GM18520 (cell line): ENCODE data around the gene SMYD3.

ENCODE experiments used
- ATAC-seq: cut with Tn5 transposase; IDR thresholded peaks from one replicate; pipeline ENCODE4 v1.9.1; 2021; ENCODE audit not compliant: unreplicated experiment

Gene SMYD3

DNA sequence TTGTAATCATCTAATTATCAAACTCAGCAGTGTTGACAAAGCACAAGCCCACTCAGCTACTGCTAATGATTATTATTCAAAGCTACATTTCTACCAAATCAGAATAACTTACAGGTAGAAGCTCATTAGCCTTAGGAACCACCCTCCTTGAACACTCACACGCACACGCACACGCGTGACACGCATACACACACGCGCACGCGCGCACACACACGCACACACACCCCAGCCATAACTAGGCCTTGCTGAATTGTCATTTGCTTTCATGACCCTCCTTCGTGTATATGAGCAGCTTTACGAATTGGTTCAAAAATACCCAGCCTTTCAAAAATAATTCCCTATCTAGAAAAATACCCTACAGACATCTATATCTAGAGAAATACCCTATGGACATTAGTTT, 195.6 kb downstream of the SMYD3 start:
- ATAC-seq = no peak

DNA sequence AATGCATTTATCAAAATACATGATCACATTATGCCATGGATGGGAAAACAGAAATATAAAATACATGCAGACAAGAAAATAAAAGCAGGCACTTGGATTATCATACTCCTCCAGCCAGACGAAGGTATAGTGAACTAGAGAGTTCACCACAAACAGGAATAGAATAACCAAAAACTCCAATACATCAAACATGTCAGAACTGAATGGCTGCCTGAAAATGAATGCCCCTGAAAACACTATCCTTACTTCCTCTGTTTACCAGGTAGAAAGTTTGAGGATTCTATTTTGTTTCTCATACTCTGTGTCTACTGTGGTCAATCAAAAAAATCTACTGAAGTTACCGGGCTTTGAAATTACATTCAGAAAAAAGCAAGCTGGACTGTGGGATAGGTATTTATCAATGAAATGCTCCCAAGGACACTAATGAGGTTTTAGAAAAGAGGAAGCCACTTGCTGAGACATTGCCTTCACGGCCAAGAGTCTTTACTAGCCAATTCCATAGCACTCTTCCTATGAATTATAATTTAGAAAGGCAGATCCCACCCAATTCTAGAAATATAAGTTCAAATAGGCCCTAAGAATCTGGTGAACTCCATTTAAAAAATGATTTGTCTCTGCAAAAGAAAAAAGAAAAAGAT, 197.7 kb downstream of the SMYD3 start:
- no peak for ATAC-seq

DNA sequence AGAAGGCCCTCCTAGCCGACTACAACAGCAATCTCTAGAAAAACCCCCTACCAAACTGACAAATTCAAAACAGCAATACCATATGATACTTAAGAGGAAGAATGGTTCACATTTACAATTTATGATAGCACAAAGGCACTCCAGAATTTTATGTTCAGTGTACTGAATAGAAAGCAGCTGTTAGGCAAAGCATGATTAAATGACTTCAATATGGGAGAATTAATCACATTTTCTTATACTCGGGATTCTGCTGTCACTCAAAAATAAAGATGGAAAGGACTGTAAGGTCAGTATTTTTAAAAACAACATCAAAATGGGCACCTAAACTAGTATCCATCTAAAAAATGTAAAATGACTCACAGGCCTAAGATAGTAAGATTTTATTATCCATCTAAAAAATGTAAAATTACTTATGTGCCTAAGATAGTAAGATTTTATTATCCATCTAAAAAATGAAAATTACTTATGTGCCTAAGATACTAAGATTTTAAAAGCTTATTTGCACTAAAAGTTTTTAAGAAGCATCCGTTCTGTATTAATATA, 198.5 kb downstream of the SMYD3 start:
- ATAC-seq = no peak

DNA sequence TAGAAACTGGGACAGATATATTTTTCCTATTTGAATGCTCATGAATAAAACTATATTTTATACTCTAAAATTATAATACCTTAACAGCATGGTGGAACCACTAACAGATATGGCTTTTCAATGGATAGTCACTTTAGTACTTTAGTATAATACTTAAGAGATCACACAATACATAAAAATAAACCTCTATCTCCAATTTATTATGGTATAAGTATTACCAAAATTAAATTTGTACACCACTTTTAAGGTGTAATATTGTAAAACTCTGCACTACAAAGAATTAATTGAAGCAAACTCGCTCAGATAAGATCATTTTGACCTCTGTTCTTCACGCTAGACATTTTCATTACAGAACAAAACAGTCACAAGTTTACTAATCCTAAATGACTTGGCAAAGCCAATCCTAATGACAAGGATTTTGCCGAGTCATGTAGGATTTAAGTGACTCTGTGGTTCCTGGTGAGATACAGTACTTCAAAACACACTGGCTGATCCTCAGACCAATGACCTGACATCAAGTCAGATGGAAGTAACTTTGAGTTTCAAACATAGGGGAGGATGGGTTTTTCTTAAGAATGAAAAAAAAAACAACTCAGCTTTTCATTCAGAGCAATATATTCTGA, 200.6 kb downstream of the SMYD3 start:
- ATAC-seq = no peak

DNA sequence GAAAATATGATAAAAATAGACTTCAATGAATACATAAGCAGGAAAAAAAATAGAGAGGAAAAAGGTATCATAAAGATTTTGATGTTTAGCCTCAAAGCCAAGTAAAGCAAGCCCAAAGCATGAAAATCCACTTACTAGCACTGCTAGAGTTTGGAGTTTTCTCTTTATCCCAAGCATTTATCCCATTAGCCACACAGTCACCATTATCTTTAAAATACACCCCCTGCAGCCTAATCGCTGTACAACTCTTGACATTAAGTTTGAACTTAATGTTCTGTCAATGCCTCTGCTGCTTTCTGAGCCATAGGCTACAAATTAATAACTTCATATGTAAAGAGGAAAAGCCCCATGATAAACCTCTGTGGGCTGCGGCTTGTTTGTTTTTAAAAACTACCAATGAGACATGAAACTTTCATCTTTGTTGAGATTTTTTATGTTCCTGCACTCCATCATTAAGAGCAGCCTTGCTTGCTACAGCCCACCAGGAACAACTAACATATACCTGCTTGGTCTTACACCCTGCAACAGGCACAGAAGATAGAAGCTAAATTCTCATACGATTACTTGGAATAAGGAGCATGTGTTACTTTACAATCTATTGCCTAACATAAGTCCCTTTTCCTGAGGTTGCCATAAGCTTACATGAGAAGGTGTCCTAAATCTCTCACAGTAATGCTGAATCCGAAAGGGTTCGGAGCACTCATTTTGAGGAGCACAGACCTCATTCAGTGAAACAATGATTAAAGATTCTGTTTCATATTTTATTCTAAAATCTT, 202.4 kb downstream of the SMYD3 start:
- no peak for ATAC-seq

DNA sequence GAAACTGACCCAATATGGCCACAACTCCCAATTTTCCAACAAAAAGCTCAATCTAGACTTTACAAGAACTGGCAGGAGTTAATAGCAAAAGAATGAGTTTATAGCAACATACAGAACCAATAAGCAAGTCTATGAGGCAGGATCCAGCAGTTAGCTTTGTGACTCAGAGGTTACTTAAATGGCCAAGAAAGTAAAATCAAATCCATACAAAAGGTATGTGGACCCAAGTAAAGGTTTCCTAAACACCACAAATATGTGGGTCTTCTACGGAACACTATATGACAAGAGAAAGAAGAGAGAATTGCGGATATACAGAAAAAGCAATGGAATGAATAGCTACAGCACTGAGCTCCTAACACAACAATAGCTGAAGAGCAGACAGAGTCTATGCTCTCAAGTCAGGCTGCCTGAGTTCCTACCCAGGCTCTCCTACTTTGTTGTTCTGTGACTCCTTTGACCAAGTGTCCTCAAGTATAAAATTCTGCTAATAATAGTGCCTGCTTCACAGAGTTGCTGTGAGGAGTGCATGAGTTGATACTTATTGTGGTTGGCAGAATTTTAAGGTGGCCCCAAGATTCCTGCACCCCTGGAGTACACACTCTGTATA, 204.3 kb downstream of the SMYD3 start:
- ATAC-seq = no peak

DNA sequence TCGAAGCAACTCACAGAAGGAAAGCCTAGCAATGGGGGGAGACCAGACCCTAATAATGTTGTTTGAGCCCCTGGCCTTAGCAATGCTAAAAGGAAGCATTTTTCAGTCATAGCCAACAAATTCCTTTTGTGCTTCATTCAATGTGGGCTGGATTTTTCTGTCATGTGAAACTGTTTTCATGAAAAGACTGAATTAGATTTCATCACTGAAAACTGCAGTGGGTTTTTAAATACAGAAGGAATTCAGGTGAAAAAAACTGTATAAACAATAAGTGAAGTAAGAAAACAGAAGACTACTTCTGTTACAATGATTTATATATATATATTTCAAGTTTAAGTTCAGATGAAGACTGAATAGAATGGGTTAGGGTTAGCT, 204.8 kb downstream of the SMYD3 start:
- no peak for ATAC-seq

DNA sequence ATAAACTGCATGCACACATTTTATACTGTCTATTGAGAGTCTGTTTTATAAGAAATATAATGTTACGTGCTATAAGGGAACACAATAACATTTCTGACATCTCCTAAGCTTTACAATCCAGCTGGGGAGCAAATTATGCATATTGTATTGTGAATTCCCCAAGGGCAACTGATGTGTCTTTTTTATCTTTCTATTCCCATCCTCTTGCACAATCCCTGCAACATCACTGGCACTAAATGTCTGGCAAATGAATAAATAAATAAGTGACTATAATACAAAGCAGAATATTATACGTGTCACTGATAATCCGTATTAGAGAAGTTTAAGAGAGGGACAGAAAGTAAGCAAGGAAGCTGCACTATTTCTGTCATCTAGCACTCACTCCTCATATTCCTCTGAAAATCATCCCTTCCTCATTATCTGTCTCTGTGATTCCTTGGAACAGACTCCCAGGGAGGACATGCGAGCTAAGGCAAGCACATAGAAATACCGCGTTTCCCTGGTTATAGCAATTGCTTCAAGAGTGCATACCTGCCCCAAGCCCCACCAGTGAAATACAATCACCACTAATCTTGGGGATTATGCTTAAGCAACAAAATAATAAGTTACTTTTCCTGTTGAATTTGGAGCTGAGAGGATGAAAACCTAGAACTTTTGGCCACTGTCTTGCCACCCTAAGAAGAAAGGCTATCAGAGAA, 205.4 kb downstream of the SMYD3 start:
- ATAC-seq = no peak

DNA sequence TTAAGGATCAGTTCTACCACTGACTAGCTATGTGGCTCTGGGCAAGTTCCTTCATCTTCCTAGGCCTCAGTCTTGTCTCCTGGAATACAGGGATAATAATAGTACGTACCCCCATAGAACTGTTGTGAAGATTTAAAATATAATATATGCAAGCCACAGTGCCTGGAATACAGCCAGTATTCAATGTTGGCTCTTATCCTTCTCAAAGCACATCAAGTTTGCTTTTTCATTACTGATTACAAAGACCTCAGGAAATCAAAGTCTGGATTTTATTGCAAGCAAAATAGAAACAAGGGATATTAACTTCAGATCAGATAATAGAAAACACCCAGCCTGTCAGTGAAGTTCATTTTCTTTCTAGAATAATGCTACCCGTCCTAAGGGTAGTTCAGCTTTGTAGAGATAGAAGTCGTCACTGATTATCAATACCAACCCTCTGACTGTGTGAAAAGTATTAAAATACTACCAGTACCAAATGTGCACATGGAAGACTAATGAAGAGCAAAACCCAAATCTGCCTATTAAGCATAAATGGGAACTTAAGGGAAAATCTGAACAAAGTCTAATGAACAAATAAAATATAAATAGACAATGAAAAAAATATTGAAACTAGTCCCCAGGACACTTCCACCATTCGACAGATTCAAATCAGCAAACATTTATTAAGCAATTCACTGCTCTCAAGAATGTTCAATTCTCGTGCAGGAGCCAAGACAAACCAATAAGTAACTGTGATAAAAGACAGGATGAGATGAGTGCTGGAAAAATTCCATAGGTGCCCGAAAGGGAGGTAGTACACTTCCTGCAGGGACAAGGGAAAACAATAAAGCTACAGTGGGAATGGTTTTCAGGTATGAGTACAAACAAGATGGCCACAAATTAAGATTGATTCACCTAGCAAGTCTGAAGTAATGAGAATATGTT, 206.2 kb downstream of the SMYD3 start:
- ATAC-seq = no peak

DNA sequence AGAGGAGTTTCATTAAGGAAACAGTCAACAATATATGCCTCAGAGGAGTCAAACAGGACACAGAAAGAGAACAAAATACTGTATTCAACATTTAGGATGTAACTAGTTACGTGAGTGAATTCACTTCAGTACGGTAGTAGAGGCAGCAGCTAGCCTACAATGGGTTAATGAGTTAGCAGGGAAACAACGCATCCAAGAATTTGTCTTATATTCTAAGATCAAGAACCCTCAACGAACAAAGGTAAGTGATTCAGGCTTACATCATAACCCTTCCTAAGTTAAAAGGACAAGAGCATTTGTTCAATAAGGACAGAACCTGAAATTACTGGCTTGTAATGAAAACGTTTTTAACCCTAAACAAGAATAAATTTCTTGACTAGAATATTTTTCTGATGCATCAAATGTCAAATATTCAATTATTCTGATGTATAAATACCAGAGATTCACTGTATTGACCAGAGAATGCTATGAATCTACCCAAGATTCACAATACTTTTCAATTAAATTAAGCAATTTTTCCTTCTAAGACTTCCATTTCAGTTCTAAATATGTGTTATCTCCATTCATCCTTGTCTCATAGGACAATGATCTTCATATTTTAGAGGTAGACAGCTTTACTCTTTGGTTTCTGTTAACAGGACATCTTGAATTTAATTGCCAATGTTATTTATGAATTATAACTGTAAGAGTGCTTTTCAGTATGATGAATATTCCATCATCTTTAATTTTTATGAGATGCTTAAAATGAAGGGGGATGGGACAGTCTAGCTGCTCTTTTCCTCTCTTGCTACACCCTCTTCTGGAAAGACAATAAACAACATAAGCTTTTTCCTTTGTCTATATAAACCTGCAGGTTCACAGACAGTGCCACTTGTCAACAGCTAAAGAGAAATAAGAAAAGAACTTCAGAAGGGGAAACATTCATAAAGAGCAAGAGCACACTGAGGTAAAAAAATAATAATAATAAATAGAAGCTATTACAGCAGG, 209.5 kb downstream of the SMYD3 start:
- ATAC-seq = no peak

DNA sequence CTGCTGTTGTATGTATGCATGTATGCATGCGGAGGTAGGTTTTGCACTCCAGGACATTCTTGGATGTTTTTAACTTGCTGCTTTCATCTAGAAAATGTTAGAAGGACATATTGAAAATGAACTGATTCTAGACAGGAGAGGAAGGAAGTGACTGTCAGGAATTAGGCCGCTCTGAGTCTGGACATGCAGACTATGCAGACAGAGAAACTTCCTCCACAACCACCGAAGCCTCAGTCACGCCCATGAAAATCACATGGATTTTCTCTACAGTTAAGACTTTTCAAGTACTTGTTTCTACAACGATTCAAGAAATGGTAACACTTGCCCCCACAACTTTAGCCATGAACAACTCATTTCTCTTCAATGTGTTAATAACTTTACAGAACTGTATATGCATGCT, 211.1 kb downstream of the SMYD3 start:
- ATAC-seq = no peak

DNA sequence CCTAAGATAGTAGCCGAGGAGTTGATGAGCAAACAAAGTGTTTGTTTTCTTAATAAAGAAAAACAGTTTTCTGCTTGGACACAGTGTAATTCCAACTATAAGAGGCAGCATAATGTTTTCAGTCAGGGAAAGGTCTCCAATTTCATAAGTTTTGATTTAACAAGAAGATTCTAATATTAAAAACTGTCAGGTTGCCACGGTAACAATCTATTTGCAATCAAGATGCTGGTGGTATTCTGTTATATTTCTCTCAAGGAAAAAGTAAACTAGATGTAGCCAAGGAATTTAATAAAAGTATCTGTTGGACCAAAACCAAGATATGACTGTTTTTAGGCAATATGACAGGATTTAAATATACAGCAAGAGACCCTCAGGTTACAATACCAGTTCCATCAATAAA, 211.7 kb downstream of the SMYD3 start:
- ATAC-seq = no peak

DNA sequence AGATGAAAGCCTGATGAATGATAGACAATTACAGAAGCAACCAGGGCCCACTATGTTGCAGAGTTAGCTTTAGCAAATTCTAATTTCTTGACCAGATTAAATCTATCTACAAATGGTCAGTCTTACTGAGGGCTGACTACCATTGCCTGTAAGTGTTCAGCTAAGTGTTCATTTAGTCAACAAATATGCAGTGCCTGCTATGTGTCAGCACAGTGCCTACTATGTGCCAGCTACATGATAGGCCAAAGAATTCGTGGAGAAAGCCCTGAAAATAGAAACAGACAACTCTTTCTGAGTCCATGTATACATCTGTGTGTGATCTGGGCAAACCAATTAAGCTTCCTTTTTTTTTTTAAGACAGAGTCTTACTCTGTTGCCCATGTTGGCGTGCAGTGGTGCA, 212.8 kb downstream of the SMYD3 start:
- ATAC-seq = no peak

DNA sequence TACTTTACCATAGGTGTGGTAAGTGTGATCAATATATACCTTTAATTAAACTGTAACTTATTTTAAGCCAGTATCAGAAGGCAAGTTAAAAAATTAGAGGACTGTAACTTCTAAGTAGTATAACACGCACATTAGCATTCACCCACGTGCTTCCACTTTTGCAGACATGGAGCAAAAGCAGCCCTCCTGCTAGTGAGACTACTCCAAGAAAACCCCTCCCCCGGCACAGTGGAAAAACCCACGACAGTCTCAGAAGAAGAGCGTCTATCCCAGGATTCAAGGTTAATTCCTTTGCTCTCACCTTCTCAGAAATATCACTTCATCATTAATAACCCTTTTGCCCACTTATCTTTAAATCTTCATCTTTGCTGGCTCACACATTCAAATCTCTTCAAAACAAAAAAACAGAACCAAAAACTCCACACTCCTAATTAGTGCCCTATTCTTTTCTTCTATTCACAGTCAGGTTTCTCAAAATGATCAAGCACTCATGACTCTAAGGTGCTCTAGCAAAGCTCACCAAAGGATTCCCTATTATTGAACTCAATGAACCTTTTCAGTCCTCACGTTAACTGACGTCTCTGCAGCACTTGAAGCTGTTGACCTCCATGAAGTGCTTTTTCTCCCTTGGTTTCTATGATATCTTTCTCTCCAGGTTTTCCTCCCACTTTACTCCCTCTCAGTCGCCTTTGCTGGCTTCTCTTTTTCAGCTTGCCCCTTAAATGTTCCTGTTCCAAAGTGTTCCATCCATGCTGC, 213.5 kb downstream of the SMYD3 start:
- ATAC-seq = no peak

DNA sequence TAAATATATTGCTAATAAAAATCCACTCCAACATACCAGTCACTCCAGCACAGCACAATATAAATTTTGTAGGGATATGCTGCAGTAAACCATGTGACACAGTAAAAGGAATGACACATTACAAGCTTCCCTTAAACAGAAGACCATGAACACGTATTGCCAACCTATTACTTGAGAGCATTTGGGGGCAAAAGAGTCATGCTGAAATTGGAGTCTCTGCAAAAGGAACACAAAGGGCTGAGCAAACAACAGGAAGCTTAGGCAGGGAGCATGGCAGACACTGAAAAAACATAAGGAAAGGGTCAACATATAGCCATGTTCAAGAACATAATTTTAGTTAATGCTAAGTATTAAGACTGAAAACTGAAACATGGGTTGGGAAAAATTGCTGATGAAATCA, 214.5 kb downstream of the SMYD3 start:
- no peak for ATAC-seq

DNA sequence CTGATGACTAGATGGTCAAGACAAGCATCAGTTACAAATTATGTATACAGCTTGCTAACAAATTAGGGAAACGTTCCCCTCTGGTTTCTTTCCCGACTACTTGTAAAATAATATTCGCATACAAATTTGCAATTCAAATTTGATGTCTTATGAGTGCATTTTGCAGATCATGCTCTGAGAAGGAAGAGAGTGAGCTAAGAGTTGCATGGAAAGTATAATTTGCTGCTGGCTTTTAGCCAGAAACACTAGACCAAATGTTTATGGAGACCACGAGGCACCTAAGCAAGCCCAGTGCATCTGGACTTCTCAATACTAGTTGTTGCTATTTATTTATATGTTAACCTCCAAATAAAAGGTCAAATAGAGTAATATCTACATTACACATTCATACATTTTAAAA, 216.0 kb downstream of the SMYD3 start:
- ATAC-seq = no peak

DNA sequence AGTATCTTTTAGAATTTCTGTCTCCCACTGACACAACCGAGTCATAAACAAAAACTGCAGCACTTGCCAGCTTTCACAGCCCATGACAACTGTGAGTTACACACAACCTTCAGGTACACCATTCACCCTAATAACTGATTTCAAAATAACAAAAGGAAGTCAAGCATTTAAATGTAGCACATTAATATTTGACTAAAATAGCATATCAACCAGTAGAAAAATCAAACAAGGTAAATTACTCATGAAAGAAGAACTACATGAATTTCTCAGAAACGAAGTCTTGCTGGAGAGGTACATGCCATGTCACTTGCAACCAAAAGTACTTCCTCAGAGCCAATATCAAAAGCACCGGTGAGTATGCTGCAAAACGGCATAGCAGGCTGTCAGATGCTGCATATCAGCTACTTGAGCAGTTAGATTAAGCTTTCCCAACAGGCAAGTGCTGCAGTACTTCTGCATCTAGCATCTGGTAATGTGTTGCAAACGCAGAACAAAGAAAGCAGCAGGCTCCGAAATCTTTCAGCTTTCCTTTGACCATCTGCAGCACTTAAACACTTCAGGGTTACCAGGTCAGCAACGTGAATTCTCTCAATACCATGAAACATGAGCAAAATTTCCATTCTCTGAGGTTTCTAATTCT, 223.2 kb downstream of the SMYD3 start:
- no peak for ATAC-seq

DNA sequence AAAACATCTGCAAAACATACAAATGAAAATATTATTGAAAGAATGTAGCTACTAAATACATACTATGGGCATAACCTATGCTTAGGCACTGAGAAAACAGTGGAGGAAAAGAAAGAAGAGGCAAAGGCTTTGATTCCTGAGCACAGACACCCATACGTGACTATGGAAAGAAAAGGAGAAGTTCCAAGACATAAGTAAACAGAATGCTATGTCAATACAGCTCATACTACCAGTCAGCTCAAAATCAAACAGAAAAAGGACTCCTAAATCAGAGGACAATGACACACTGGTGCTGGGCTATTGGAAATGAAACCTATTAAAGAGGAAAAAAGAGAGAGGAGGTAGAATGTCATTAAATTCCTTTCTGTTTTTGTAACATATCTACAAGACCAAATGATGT, 225.4 kb downstream of the SMYD3 start:
- no peak for ATAC-seq
